GM19455 (cell line): ENCODE results near the gene ACTR3C.
"Not testable (repeated sequence)": the region's sequence is repeated elsewhere in the genome, so short reads cannot be mapped to it uniquely, and the experiment has no call there.

ENCODE experiments used
- ATAC-seq: cut with Tn5 transposase; IDR thresholded peaks from one replicate; pipeline ENCODE4 v1.9.1; 2021; ENCODE audit not compliant: unreplicated experiment

ACTR3C gene

DNA sequence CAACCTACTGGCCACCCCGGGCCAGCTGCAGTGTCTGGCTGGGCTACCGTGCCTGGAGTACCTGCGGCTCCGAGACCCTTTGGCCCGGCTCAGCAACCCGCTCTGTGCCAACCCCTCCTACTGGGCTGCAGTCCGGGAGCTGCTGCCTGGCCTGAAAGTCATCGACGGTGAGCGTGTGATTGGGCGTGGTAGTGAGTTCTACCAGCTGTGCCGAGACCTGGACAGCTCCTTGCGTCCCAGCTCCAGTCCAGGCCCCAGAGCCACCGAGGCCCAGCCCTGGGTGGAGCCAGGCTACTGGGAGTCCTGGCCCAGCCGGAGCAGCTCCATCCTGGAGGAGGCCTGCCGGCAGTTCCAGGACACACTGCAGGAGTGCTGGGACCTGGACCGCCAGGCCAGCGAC is 13.8 kb upstream of the ACTR3C start:
- no peak for ATAC-seq

GRCh38 chr7:150336746-150337145 is 13.4 kb upstream of the ACTR3C start:
- no peak for ATAC-seq

- no peak for ATAC-seq
These were observed 12.4 kb upstream of the ACTR3C start for GRCh38 chr7:150335774-150336112.

DNA sequence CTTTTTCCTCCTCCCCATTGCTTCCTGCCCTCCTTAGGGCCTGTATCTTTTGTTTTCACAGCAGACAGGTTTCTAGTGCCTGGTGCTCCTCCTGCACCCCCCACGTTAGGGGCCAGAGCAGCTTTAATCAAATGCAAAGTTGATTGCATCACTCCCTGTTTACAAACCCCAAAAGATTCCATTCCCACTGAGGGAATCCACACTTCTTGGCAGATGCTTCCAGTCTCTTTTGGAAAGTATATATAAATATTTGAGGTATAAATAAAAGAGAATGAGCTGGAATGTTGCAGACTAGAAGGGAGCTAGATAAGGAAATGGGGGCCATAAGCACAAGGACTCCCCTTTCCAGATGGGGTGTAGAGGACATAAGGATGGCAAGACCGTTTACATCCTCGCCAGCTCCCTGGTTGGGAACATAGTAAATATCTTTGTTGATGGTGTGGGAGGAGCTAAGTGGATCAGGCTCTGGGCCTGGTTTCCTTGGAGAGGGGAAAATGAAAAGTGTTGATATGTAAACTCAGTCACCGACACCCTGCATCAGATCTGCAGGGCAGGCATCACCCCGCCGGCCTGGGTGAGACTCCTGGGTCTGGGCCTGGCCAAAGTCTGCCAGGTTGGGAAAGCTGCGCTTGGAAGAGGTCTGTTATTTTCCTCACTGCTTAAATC is 11.9 kb upstream of the ACTR3C start:
- no peak for ATAC-seq

DNA sequence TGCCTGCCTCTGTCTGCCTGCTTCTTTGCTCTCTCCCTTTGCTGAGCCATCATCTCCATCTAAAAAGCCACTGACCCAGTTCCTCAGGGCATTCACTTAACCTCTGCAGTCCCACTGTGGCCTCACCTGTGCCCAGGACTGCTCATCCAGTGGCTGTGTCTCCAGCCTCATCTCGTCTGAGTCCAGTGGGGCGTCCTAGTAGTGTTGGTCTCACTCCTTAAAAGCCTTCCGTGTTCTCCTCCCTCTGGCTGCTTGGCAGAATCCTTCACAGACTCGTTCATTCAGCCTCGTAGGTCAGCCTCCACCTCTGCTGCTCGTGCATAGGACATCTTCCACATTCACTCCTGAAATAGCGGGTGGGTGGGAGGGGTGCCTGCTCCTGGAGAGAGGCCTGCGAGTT is 10.8 kb upstream of the ACTR3C start:
- ATAC-seq, result no peak

DNA sequence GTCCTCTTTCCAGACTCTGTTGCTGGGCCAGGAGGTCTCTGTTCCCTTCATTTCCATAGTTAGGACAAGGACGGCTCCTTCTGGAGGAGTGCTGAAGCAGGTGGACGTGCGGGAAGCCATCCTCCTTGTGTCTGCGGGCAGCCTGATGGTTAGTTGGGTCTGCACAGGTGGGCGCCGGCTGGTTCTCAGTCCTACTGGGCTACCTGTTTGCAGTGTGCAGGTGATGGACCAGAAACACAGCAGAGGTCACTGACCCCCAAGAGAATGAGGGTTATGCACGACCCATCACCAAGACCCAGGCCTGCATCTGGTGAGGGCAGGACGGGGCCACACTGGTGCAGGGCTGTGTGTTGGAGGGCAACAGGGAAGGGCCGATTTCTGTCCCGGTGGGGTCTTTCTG is 10.3 kb upstream of the ACTR3C start:
- ATAC-seq, result no peak

- ATAC-seq, result no peak
These were observed 9.7 kb upstream of the ACTR3C start for GRCh38 chr7:150332852-150333635.

- ATAC-seq, result no peak
These were observed 7.0 kb upstream of the ACTR3C start for GRCh38 chr7:150330211-150330885.

- no peak for ATAC-seq
These were observed 6.2 kb upstream of the ACTR3C start for GRCh38 chr7:150329331-150330120.

GRCh38 chr7:150327308-150327707 is 4.0 kb upstream of the ACTR3C start:
- no peak for ATAC-seq

DNA sequence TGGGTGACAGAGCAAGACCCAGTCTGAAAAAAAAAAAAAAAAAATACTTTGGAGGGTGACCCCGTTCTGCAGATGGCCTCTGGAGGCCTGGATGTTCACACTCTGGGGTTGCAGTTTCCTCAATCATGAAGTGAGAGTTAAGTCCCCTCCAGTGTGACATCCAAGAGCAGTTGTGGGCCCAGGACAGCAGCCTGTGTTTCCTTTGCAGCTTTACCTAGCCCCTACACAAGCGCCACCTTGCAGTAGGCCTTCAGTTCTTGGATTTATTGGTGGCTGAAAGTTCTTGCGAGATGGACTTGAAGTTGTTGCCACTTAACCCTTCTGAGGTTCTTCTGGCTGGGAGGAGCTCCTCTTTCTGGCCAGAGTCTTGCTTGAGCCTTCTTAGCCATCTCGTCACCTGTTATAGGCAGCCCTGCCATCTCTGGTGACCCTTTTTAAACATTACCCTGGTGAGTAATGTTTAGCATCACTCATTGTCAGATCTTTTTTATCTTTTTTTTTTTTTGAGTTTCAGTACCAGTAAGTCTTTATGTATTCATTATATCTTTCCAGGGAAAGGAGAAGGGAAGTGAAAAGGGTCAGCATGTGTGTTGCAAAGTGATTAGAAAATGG is 3.4 kb upstream of the ACTR3C start:
- ATAC-seq, result no peak

DNA sequence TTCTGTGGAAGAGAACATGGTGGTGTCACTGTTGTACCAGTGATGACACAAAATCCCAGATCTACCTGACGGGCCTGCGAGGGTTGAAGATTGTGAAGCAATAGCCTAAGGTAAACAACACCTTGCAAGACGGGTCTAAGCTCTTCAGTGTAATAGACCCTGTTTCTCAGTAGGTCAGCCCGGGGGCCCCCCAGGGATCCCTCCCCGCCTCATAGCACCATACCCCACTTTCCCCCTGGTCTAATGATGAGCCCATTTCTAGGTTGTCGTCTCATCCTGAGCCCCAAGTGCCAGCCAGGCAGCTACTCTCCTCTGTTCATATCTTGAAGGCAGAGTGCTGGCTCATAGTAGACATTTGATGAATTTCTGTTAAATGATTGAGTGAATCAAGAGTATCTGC is 2.6 kb upstream of the ACTR3C start:
- no peak for ATAC-seq

DNA sequence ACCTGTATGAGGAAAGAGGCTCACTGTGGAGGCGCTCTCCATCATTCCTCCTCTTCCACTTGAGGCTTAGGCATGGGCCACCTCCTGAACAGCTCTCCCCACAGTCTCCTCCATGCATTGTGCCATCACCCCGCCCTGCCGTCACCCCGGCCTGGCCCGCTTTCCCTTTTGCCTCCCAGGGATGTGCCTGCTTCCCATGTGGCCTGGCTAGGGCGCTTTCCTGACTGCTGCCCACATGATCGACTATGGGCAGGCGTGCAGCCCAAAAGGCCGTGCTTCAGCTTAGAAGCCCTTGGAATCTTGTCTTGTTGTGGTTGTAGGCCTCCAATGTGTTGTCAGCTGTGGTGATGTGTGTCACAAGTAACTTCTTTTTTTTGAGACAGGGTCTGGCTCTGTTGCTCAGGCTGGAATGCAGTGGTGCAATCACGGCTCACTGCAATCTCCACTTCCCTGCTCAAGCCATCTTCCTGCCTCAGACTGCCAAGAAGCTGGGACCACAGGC is 1.8 kb upstream of the ACTR3C start:
- ATAC-seq, result no peak

GRCh38 chr7:150324373-150324961 is 1.1 kb upstream of the ACTR3C start:
- ATAC-seq, result no peak

GRCh38 chr7:150323682-150324372 is 482 bp upstream of the ACTR3C start:
- peak; percentile 24 for ATAC-seq

DNA sequence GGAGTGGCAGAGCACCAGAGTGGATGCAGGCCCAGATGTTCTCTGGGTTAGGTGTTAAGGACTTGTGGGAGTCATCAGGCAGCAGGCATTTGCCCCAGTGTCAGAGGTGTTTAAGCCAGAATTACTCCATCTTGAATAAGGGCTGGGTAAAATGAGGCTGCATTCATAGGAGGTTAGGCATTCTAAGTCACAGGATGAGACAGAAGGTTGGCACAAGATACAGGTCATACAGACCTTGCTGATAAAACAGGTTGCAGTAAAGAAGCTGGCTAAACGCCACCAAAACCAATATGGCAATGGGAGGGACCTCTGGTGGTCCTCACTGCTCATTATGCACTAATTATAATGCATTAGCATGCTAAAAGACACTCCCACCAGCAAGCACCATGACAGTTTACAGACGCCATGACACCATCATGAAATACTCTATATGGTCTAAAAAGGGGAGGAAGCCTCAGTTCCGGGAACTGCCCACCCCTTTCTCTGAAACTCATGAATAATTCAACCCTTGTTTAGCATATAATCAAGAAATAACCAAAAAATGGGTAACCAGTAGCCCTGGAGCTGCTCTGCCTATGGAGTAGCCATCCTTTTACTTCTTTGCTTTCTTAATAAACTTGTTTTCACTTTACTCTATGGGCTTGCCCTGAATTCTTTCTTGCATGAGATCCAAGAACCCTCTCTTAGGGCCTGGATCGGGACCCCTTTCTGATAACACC is 1.1 kb downstream of the ACTR3C start:
- peak; percentile 34 for ATAC-seq

GRCh38 chr7:150321788-150322113 is 1.6 kb downstream of the ACTR3C start:
- no peak for ATAC-seq

DNA sequence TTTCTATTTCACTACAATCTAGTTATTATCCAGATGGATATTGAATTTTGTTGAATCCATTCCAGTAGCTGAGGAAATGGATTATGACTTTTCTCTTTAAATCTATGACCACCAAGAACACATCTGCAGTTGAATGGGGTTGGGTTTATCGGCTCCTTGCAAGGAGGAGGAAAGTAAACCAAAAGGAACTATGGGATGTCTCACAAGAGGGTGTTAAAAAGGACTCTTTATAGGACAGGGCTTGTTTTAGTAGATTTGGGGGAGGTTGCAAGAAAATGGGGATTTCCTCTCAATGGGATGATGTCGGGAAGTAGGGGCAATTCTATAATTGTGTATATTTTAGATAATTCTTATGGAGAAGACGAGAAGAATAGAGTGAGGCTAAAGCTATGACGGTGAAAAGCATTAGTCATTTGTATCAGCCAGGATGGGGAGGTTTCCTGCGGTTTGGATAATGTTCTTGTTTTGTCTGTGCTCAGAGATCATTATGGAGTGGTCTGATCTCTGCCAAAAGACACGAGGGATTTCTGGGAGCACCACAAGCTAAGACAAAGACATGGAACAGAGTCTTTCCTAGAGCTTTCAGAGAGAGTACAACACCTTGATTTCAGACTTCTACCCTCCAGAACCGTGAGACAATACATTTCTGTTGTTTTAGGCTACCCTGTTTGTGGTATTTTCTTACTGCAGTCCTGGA is 5.4 kb downstream of the ACTR3C start:
- ATAC-seq, result no peak

- not testable (repeated sequence) for ATAC-seq
These were observed 6.4 kb downstream of the ACTR3C start for GRCh38 chr7:150316987-150317386.
